GM12865 (cell line): ENCODE data around the gene RMDN3.

ENCODE experiments used
- DNase-seq: peaks from one replicate; pipeline ENCODE4 v3.0.0; 2010; ENCODE audit warnings: low read depth
- H3K4me3 ChIP-seq: 2 replicates; pipeline ENCODE4 v1.5.1; 2011; ENCODE audit warnings: mild to moderate bottlenecking, low read depth, low read length, control low read depth
- TF ChIP-seq, protein P1 (sequence below): IDR thresholded peaks from 2 replicates; pipeline ENCODE4 v1.5.1; 2011; ENCODE audit warnings: low read length, control low read depth, low read depth, inconsistent platforms; ENCODE audit not compliant: insufficient read depth; ENCODE audit errors: missing control alignments

RMDN3 gene

DNA sequence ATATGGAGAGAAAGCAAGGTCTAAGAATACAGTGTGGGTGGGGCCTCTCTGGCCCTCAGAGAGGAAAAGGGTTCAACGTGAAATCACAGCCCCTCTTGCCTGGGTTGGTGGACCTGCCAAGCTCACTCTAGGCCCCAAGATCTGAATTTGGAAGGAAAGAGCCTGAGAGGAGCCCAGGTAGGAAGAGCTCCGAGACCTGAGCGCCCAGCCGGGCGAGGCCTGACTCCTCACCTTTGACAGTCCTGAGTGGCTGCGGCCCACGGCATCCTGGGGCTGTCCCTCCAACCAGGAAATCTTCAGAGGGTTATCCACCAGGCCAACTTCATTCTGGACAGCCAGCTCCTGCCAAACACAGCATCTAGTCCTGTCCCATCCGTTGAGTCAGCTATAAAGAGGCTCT, 18.4 kb upstream of the RMDN3 start:
- TF ChIP-seq, protein P1, sequence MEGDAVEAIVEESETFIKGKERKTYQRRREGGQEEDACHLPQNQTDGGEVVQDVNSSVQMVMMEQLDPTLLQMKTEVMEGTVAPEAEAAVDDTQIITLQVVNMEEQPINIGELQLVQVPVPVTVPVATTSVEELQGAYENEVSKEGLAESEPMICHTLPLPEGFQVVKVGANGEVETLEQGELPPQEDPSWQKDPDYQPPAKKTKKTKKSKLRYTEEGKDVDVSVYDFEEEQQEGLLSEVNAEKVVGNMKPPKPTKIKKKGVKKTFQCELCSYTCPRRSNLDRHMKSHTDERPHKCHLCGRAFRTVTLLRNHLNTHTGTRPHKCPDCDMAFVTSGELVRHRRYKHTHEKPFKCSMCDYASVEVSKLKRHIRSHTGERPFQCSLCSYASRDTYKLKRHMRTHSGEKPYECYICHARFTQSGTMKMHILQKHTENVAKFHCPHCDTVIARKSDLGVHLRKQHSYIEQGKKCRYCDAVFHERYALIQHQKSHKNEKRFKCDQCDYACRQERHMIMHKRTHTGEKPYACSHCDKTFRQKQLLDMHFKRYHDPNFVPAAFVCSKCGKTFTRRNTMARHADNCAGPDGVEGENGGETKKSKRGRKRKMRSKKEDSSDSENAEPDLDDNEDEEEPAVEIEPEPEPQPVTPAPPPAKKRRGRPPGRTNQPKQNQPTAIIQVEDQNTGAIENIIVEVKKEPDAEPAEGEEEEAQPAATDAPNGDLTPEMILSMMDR: no peak
- H3K4me3 ChIP-seq: no peak overlapping the region
- no peak for DNase-seq

- H3K4me3 ChIP-seq: no peak overlapping the region
- no peak for DNase-seq
- TF ChIP-seq, protein P1: no peak
These were observed 17.0 kb upstream of the RMDN3 start for GRCh38 chr15:40772014-40772413.

DNA sequence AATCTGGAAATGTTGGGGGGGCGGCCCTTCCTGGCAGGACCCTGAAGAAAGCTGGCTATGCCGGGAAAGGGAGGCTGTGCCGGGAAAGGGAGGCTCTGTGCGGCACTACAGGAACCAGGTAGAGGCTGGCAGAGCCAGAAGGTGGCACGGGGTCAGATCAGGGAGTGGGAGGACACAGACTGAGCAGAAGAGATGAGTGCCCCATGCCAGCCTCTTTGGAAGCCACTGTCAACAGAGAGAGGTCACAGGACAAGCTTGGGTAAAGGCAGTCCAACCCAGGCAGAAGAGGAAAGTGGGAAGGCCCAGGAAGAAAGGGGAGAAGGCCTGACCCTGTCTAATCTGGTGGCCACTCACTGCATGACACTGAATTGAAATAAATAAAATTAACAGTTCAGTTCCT, 16.2 kb upstream of the RMDN3 start:
- H3K4me3 ChIP-seq: no peak overlapping the region
- DNase-seq: no peak
- TF ChIP-seq, protein P1: no peak

- H3K4me3 ChIP-seq: no peak overlapping the region
- no peak for DNase-seq
These were observed 15.2 kb upstream of the RMDN3 start for GRCh38 chr15:40770147-40770721.

DNA sequence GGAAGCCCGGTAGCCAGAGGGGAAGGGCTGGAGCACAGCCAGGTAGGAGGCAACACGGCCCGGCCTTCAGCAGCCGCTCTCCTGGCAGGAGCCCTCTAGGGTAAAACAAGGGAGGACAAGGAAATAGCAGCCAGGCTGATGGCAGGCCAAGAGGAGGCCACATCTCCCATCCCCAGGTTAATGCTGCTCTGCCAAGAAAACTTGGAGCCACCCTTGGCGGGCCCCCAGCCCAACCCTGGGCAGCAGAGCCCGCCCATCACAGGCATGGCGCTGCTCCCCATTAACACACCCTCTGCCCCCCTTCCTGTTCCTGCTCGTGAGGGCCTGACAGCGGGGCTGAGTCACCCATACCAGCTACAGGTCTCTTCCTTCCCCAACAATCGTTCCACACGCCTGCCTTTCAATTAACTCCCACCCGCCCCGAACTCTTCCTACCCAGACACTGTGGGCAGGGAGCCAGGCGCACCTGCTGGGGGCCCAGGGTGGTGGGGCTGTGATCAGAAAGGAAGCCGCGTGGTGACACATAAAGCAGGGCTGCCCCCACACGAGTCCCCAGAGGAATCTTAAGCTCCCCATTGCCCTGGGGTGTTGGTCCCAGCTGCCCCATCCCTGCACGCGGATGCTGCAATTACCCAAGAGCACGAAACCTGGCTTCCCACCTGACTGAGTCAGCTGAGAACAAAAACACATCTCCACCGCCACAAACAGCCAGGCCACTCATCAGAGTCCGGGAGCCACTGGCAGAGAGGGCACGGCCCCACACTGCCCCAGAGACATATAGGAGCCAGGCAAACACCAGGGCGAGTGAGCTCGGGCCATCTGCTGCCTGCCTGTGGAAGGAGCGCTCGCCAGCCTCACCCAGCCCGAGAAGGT, 14.5 kb upstream of the RMDN3 start, which contains the start of gene C15orf62:
Gene C15orf62, plus strand, starts transcription at position 707 of the 873 bp plus-strand sequence. CDS start 516 bp downstream, outside the sequence.
- peak; percentile 76 for DNase-seq
- TF ChIP-seq, protein P1: no peak
- H3K4me3 ChIP-seq: peak within 1 kb of the TSS; percentile 26

More at GRCh38 chr15:40770147-40770721, 15.2 kb upstream of the RMDN3 start:
- TF ChIP-seq, protein P1: no peak

DNA sequence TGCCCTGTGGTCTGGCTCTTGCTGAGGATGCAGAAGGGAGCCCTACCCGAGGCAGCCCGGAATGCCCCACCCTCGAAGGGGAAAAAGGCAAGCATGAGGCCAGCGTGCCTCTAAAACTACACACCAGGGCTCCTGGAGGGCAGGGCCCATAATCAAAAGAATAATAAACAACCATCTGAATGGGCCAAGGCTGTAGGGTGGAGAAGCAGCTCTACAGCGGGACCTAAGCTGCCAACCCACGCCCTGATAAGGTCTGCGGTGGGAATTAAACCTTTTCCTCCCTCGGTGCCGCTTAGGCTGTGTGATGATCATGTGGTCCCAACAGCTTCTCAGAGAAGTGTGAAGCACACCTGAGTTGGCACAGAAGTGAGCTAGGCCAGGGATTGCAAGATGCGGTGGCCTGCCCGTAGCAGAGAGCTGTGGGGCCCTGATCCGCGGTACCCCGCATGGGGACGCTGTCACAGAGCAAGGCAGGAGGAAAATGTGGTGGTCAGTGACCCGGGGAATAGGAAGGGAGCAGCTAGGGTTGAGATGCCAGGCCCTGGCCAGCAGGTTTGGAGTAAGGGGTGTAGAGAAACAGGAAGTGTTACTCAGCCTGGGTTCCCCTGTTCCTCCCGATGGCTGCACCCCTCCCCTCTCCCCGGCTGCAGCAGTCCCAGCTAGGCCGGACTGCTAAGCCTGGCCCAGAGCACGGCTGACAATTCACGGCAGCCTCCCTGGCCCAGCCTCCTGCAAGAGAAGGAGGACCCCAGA, 13.6 kb upstream of the RMDN3 start:
- peak; percentile 34 for DNase-seq
- TF ChIP-seq, protein P1: peak; percentile 11
- peak overlapping the region; percentile 18; the same call in 1 of the 2 replicates for H3K4me3 ChIP-seq
